ENCODE results near the gene PASK. TPM values are rescaled to one million over a fixed set of nuclear protein-coding genes. Genes with fewer than 3 reads are reported as not detected.

Gene PASK
- polyA plus RNA-seq, 1 donor (not counting 4 experiments of a cell fraction or from before 2014, with no cell fraction given): 4.3 TPM

- Histone ChIP-seq H4K20me1 (ENCODE audit: control insufficient read depth, extremely low read depth, insufficient read depth, low read length) (no peaks in the 10 kb centered on the region), H3K9me1 (ENCODE audit: control insufficient read depth, extremely low read depth, insufficient read depth, low read length) (no peaks in the 10 kb centered on the region), H2AFZ (ENCODE audit: control insufficient read depth, low read length) (no peak overlapping the region), H3K9me3 (ENCODE audit: control insufficient read depth, low read depth, low read length) (no peaks in the 10 kb centered on the region), H3K4me3 (ENCODE audit: control insufficient read depth in 2 of 3, extremely low read depth in 1 of 3, insufficient read depth in 2 of 3, low read depth in 1 of 3, low read length in 3 of 3) (no peak overlapping the region), H3K4me2 (ENCODE audit: control insufficient read depth, extremely low read depth, insufficient read depth, low read depth, low read length) (no peak overlapping the region), H3K27ac (ENCODE audit: control insufficient read depth, insufficient read depth, low read length) (no peak overlapping the region), H3K4me1 (ENCODE audit: control insufficient read depth, extremely low read depth, insufficient read depth, low read length) (peaks cover 9% of the 10 kb centered on the region), H3K9ac (ENCODE audit: control insufficient read depth, extremely low read depth, insufficient read depth, low read length) (no peak overlapping the region), H3K79me2 (ENCODE audit: control insufficient read depth, insufficient read depth, low read length) (no peaks in the 10 kb centered on the region), H3K36me3 (ENCODE audit: control insufficient read depth in 2 of 2, extremely low read depth in 1 of 2, insufficient read depth in 2 of 2, low read length in 2 of 2) (no peaks in the 10 kb centered on the region), H3K27me3 (ENCODE audit: control insufficient read depth, extremely low read depth, insufficient read depth, low read length) (peaks cover 7% of the 10 kb centered on the region)
- FAIRE-seq (no peak), DNase-seq (ENCODE audit: low read depth, low spot score) (no peak)
- dilution Hi-C loops (cut with MboI; ENCODE audit: extremely low pct_ligation_motif_present, low sequenced_read_pairs): no loop called here
- TF ChIP-seq EZH2 (IDR thresholded peaks at IDR 0.05; ENCODE audit: low read length) (no peak), CTCF (optimal IDR thresholded peaks at IDR 0.05 in 1 of 3, IDR thresholded peaks at IDR 0.05 in 1 of 3, conservative IDR thresholded peaks at IDR 0.05 in 1 of 3; ENCODE audit: extremely low read depth in 1 of 3, insufficient read depth in 2 of 3, low read length in 3 of 3) (no peak)
Measured at GRCh38 chr2:241067501-241068135, 81.7 kb downstream of the PASK start.

- peaks cover 7% of the 10 kb centered on the region for H3K27me3 ChIP-seq (ENCODE audit: control insufficient read depth, extremely low read depth, insufficient read depth, low read length)
- H3K4me2 ChIP-seq (ENCODE audit: control insufficient read depth, extremely low read depth, insufficient read depth, low read depth, low read length): no peak overlapping the region
- H4K20me1 ChIP-seq (ENCODE audit: control insufficient read depth, extremely low read depth, insufficient read depth, low read length): no peaks in the 10 kb centered on the region
- H3K4me1 ChIP-seq (ENCODE audit: control insufficient read depth, extremely low read depth, insufficient read depth, low read length): peaks cover 16% of the 10 kb centered on the region
- no peak overlapping the region for H3K27ac ChIP-seq (ENCODE audit: control insufficient read depth, insufficient read depth, low read length)
- dilution Hi-C loops (cut with MboI; ENCODE audit: extremely low pct_ligation_motif_present, low sequenced_read_pairs): no loop called here
- TF ChIP-seq EZH2 (IDR thresholded peaks at IDR 0.05; ENCODE audit: low read length): no peak
- TF ChIP-seq CTCF (optimal IDR thresholded peaks at IDR 0.05 in 1 of 3, IDR thresholded peaks at IDR 0.05 in 1 of 3, conservative IDR thresholded peaks at IDR 0.05 in 1 of 3; ENCODE audit: extremely low read depth in 1 of 3, insufficient read depth in 2 of 3, low read length in 3 of 3): peak in 1 of 3 experiments; percentile 2
- H3K36me3 ChIP-seq (ENCODE audit: control insufficient read depth in 2 of 2, extremely low read depth in 1 of 2, insufficient read depth in 2 of 2, low read length in 2 of 2): no peaks in the 10 kb centered on the region
- H3K4me3 ChIP-seq (ENCODE audit: control insufficient read depth in 2 of 3, extremely low read depth in 1 of 3, insufficient read depth in 2 of 3, low read depth in 1 of 3, low read length in 3 of 3): no peak overlapping the region
- no peak for FAIRE-seq
- no peak overlapping the region for H3K9ac ChIP-seq (ENCODE audit: control insufficient read depth, extremely low read depth, insufficient read depth, low read length)
- no peak overlapping the region for H2AFZ ChIP-seq (ENCODE audit: control insufficient read depth, low read length)
- DNase-seq (ENCODE audit: low read depth, low spot score): no peak
- H3K79me2 ChIP-seq (ENCODE audit: control insufficient read depth, insufficient read depth, low read length): no peaks in the 10 kb centered on the region
- H3K9me1 ChIP-seq (ENCODE audit: control insufficient read depth, extremely low read depth, insufficient read depth, low read length): no peaks in the 10 kb centered on the region
- no peaks in the 10 kb centered on the region for H3K9me3 ChIP-seq (ENCODE audit: control insufficient read depth, low read depth, low read length)
Measured at GRCh38 chr2:241066893-241067341, 82.4 kb downstream of the PASK start.
